KBM-7 (cell line): ENCODE measurements around the gene SUCLG2.
A peak's percentile ranks its signal among the peaks of the same experiment; 100 is the strongest.
"Not testable (repeated sequence)": the region's sequence is repeated elsewhere in the genome, so short reads cannot be mapped to it uniquely, and the experiment has no call there.

Experiments
- DNase-seq: peaks from one replicate; pipeline ENCODE4 v3.0.0-alpha.2; 2015
- in situ Hi-C: fragments of 300-500 bp; cut with MboI; formaldehyde crosslinking; loops from 2 replicates; pipeline ENCODE4 v1.14.3; 2020; ENCODE audit warnings: low sequenced_read_pairs, low pct_unique_long_range_greater_than_20kb, mixed read lengths

Gene SUCLG2

GRCh38 chr3:67620869-67621268 lies 33.5 kb downstream of the SUCLG2 start:
- in situ Hi-C loops, result no loop called here
- DNase-seq, result no peak

GRCh38 chr3:67619991-67620390 lies 34.4 kb downstream of the SUCLG2 start:
- no peak for DNase-seq
- in situ Hi-C loops, result no loop called here

DNA sequence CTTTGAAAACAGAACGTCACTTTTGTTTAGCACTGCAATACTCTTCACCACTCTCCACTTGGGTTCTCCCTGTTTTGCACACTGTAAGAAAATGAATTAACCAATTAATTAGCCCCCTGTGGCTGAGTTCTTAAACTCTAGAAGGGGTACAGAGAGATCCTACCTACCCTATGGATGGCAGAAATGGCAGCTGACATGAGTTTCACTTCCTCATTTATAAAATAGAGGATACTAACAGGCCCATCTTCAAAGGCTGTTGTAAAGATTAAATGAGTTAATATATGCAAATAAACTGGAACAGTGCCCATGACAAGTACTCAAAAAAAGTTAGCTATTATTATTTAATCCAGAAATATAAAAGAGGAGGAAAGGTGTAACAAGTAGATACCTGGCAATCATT lies 36.9 kb downstream of the SUCLG2 start:
- no peak for DNase-seq
- in situ Hi-C loops, result no loop called here

GRCh38 chr3:67616046-67616445 lies 38.4 kb downstream of the SUCLG2 start:
- in situ Hi-C loops, result no loop called here

GRCh38 chr3:67614195-67614594 lies 40.2 kb downstream of the SUCLG2 start:
- in situ Hi-C loops, result no loop called here

More at GRCh38 chr3:67616046-67616445, 38.4 kb downstream of the SUCLG2 start:
- DNase-seq, result no peak

DNA sequence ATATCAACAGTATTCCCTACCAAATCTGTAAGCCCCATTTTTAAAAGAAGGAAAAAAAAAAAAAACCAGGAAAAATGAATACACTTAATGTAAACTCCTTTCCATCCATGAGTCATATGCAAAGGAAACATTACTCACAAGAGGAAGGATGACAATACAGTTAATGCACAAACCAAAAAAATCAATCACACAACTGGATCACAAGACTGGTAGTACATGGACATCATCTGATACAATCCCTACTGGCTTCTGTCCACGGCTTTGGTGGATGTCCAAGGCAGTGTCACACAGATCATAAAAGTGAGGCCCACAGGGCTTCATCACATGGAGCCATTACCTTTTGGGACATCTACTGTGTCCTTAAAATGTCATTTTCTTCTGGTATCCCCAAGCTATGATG lies 44.0 kb downstream of the SUCLG2 start:
- in situ Hi-C loops, result no loop called here

More at GRCh38 chr3:67614195-67614594, 40.2 kb downstream of the SUCLG2 start:
- DNase-seq, result no peak

GRCh38 chr3:67609709-67610108 lies 44.7 kb downstream of the SUCLG2 start:
- no peak for DNase-seq
- in situ Hi-C loops, result no loop called here

More for the DNA sequence above, 44.0 kb downstream of the SUCLG2 start:
- DNase-seq, result no peak

- in situ Hi-C loops, result no loop called here
- no peak for DNase-seq
These were observed 46.4 kb downstream of the SUCLG2 start for GRCh38 chr3:67608034-67608433.

DNA sequence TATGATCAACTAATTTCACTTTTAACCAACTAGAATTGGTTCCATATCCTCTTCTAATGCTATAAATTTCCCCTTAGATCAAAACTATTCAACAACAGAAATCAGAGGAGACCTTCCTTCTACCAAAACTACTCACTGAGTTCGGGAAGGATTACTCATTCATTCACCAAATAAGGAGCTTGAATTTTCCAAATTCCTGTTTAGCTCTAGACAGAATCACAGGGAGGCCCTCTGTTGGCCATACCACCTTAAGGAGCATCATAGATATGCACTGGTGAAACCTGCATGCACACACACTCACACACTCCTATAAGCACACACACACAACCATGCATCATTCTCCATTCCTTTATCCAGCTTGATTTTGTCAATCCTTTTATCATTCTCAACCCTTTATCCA lies 49.0 kb downstream of the SUCLG2 start:
- in situ Hi-C loops, result no loop called here
- no peak for DNase-seq

GRCh38 chr3:67602816-67603215 lies 51.6 kb downstream of the SUCLG2 start:
- peak; percentile 63 for DNase-seq
- in situ Hi-C loops, result no loop called here

GRCh38 chr3:67601919-67602608 lies 52.3 kb downstream of the SUCLG2 start:
- in situ Hi-C loops, result no loop called here
- DNase-seq, result peak; percentile 46

- no peak for DNase-seq
- in situ Hi-C loops, result no loop called here
These were observed 53.0 kb downstream of the SUCLG2 start for GRCh38 chr3:67601385-67601784.

- no peak for DNase-seq
- in situ Hi-C loops, result no loop called here
These were observed 54.6 kb downstream of the SUCLG2 start for GRCh38 chr3:67599821-67600220.

- in situ Hi-C loops, result no loop called here
- no peak for DNase-seq
These were observed 55.4 kb downstream of the SUCLG2 start for GRCh38 chr3:67598814-67599556.

DNA sequence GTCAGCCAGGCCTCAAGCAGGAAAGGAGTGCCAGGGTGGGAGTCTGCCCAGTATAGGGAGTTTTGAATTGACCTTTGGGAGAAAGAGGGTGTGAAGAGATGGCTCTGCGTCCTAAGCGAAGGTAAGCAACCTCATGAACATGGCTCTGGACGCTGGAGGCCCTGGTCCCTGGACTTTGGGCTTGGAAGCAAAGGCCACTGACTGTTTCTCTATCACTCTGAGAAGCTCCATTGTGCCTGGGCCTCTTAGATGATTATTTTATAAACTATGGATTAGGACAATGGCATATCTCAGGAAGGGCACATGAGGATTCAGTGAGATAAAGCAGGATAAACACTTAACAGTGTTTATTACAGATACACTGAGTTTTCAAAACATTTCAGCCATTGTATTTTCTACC lies 59.0 kb downstream of the SUCLG2 start:
- no peak for DNase-seq
- in situ Hi-C loops, result no loop called here

DNA sequence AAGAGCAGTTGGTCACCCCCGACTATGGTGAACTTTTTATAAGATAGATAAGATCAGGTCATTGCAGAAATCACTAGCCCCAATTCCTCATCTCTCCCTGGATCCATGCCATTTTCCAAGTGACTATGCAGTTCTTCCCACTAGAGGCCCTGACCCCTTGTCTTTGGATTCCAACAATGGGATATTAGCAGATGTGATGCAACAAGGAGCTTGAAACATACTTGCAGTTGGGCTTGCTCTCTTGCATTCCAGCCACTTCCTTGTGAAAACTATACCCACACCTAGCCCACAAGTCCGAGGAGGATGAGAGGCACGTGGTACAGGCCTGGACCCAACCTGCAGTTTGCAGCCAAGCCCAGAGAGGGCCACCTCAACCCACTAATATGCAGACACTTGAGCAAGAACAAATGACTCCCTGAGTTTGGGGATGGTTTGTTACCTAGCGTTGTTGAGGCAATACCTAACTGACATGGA lies 60.6 kb downstream of the SUCLG2 start:
- in situ Hi-C loops, result no loop called here
- no peak for DNase-seq

DNA sequence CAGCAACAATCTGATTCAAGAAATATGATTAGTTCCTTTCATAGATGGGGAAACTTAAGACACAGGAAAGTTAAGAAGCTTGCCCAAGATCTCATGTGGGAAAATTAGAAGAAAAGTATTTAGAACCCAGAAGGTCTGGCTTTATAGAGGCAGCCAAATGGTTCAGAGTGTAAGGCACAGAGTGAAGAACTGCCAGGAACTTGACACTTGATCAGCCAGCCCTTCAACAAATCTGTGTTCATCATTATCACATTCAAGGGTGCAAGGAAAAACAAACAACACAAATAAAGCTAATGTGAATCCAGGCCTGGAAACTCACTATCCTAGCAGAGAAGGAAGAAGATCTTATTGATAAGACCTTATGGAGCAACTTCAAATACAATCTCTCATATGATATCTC lies 62.4 kb downstream of the SUCLG2 start:
- in situ Hi-C loops, result no loop called here
- no peak for DNase-seq

DNA sequence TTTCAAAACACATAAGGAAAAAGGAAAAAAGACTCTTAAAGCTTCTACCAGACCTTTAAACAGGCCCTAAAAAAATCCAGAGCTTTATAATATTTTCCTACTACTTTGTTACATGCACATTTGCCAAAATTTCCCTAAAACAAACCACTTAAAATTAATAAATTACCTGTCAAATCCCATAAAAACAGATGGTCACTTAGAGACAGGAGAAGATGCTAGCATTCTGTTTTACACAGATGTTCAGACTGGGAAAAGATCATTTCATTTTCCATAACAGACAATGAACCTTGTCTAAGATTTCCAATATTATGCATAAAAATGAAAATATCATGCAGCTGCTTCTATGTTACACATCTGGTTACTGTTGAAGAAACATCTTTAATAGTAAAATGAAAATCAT lies 66.6 kb downstream of the SUCLG2 start:
- in situ Hi-C loops, result no loop called here
- no peak for DNase-seq

DNA sequence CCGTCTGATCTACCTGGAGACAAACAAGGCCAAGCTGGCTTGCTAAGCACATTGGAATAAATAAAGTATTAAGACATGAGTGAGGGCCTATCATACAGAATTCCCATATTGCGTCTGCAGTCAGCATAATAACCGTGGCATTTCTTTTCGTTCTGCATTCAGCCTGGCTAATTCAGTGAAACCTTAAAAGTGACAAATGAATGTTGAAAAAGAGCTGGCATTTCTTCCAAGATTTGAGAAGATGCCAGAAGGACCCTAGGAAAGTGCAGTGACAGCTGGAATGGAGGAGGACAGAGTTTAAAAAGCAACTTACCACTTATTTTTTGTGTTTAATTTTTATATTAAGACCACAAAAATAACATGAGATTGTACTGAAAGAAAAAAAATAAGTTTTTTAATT lies 67.1 kb downstream of the SUCLG2 start:
- DNase-seq, result no peak
- in situ Hi-C loops, result no loop called here

- in situ Hi-C loops, result not testable (repeated sequence)
- DNase-seq, result peak; percentile 66
These were observed 69.8 kb downstream of the SUCLG2 start for GRCh38 chr3:67584608-67585007.
